SU-DHL-6 (cell line): ENCODE data around the gene PPARA.

Experiments used
- H2AFZ ChIP-seq: fragments of 200-600 bp; sonication (generic); 2 replicates; pipeline ENCODE4 v1.6.1; 2014; ENCODE audit warnings: low read depth, mild to moderate bottlenecking, moderate library complexity, mixed read lengths, antibody characterized with exemption, low read length; ENCODE audit not compliant: severe bottlenecking
- H3F3A ChIP-seq: fragments of 200-600 bp; shearing (Covaris generic); 2 replicates; pipeline ENCODE4 v1.6.0; 2016; ENCODE audit warnings: antibody characterized with exemption, mild to moderate bottlenecking; ENCODE audit not compliant: insufficient read depth
- H3K27ac ChIP-seq: fragments of 200-600 bp; sonication (generic); 2 replicates; pipeline ENCODE4 v1.5.1; 2016; ENCODE audit warnings: low read depth, mild to moderate bottlenecking, low read length, moderate library complexity, mixed read lengths
- H3K27me3 ChIP-seq: fragments of 200-600 bp; sonication (generic), shearing (Covaris generic); 2 replicates; pipeline ENCODE4 v1.6.0; 2014; ENCODE audit warnings: mild to moderate bottlenecking, low read length
- H3K36me3 ChIP-seq: fragments of 200-600 bp; sonication (generic); 2 replicates; pipeline ENCODE4 v1.6.1; 2014; ENCODE audit warnings: mild to moderate bottlenecking, low read length, mixed read lengths
- H3K4me2 ChIP-seq: fragments of 300-600, 200-600 bp; shearing (Covaris generic), sonication (generic); 2 replicates; pipeline ENCODE4 v1.6.0; 2014; ENCODE audit warnings: low read length, low read depth, mild to moderate bottlenecking; ENCODE audit not compliant: poor library complexity, severe bottlenecking
- H3K4me3 ChIP-seq: fragments of 200-600 bp; sonication (generic); 2 replicates; pipeline ENCODE4 v1.5.1; 2014; ENCODE audit warnings: antibody characterized with exemption, low read length, mild to moderate bottlenecking, mixed read lengths; ENCODE audit not compliant: insufficient read depth, poor library complexity, severe bottlenecking
- H3K79me2 ChIP-seq: fragments of 200-600 bp; sonication (generic); 2 replicates; pipeline ENCODE4 v1.6.1; 2014; ENCODE audit warnings: mild to moderate bottlenecking, low read length, moderate library complexity; ENCODE audit not compliant: insufficient read depth
- H3K9ac ChIP-seq: fragments of 200-600 bp; sonication (generic); 2 replicates; pipeline ENCODE4 v1.7.0; 2014; ENCODE audit warnings: mild to moderate bottlenecking, low read length
- H3K9me2 ChIP-seq: fragments of 200-600 bp; sonication (generic); replicated peaks from 2 replicates; pipeline ENCODE4 v1.6.1; 2014; ENCODE audit warnings: low read length; ENCODE audit not compliant: insufficient read depth
- H3K9me3 ChIP-seq: fragments of 200-600 bp; sonication (generic); 2 replicates; pipeline ENCODE4 v1.6.1; 2014; ENCODE audit warnings: low read length, mixed read lengths; ENCODE audit not compliant: insufficient read depth
- H4K20me1 ChIP-seq: fragments of 200-600 bp; sonication (generic); 2 replicates; pipeline ENCODE4 v1.6.1; 2014; ENCODE audit warnings: low read depth, mild to moderate bottlenecking, antibody characterized with exemption, low read length, moderate library complexity, mixed read lengths
- CTCF ChIP-seq: fragments of 200-600 bp; sonication (generic); IDR thresholded peaks from one replicate; pipeline ENCODE4 v1.5.1; 2017; ENCODE audit warnings: antibody characterized with exemption, mild to moderate bottlenecking, low read length, moderate library complexity; ENCODE audit not compliant: insufficient read depth, poor library complexity, severe bottlenecking
- EZH2phosphoT487 ChIP-seq: fragments of 200-600 bp; sonication (generic), shearing (Covaris generic); conservative IDR thresholded peaks from 2 replicates; pipeline ENCODE4 v1.6.1; 2018; ENCODE audit warnings: mild to moderate bottlenecking, antibody characterized with exemption, low read length, moderate library complexity, mixed read lengths

Gene PPARA

GRCh38 chr22:46201059-46201757 is 50.9 kb downstream of the PPARA start:
- Histone ChIP-seq H2AFZ (no peak overlapping the region), H4K20me1 (no peaks in the 10 kb centered on the region), H3K27ac (no peak overlapping the region), H3K9me2 (no peaks in the 10 kb centered on the region), H3K4me3 (no peak overlapping the region), H3K27me3 (no peaks in the 10 kb centered on the region), H3K4me2 (no peak overlapping the region), H3F3A (no peaks in the 10 kb centered on the region), H3K9me3 (no peaks in the 10 kb centered on the region), H3K79me2 (no peaks in the 10 kb centered on the region), H3K36me3 (no peaks in the 10 kb centered on the region), H3K9ac (no peak overlapping the region)
- TF ChIP-seq CTCF (no peak), EZH2phosphoT487 (no peak)

- H3F3A ChIP-seq: no peaks in the 10 kb centered on the region
- H3K27ac ChIP-seq: no peak overlapping the region
- no peak overlapping the region for H2AFZ ChIP-seq
- H3K9me3 ChIP-seq: no peaks in the 10 kb centered on the region
- H3K4me2 ChIP-seq: no peak overlapping the region
- H3K79me2 ChIP-seq: no peaks in the 10 kb centered on the region
- no peak overlapping the region for H3K9ac ChIP-seq
- H3K9me2 ChIP-seq: no peaks in the 10 kb centered on the region
- TF ChIP-seq EZH2phosphoT487 (no peak), CTCF (no peak)
- no peak overlapping the region for H3K4me3 ChIP-seq
- no peaks in the 10 kb centered on the region for H3K36me3 ChIP-seq
- H3K27me3 ChIP-seq: no peaks in the 10 kb centered on the region
- no peaks in the 10 kb centered on the region for H4K20me1 ChIP-seq
These were observed 52.7 kb downstream of the PPARA start for GRCh38 chr22:46202897-46203600.

- H3K9ac ChIP-seq: no peak overlapping the region
- H4K20me1 ChIP-seq: no peaks in the 10 kb centered on the region
- no peaks in the 10 kb centered on the region for H3F3A ChIP-seq
- H3K4me2 ChIP-seq: no peak overlapping the region
- no peaks in the 10 kb centered on the region for H3K27me3 ChIP-seq
- TF ChIP-seq CTCF (no peak), EZH2phosphoT487 (no peak)
- no peak overlapping the region for H2AFZ ChIP-seq
- no peak overlapping the region for H3K27ac ChIP-seq
- H3K9me3 ChIP-seq: no peaks in the 10 kb centered on the region
- H3K9me2 ChIP-seq: no peaks in the 10 kb centered on the region
- H3K4me3 ChIP-seq: no peak overlapping the region
- no peaks in the 10 kb centered on the region for H3K36me3 ChIP-seq
- H3K79me2 ChIP-seq: no peaks in the 10 kb centered on the region
These were observed 53.3 kb downstream of the PPARA start for GRCh38 chr22:46203601-46203980.
